Suppressor macrophage (primary cell): Measurements from ENCODE around the gene ESCO1.

Experiments
- DNase-seq, 4 experiments: peaks; one replicate each; pipeline ENCODE4 v3.0.0-alpha.2; 2020 to 2022

Gene ESCO1

DNA sequence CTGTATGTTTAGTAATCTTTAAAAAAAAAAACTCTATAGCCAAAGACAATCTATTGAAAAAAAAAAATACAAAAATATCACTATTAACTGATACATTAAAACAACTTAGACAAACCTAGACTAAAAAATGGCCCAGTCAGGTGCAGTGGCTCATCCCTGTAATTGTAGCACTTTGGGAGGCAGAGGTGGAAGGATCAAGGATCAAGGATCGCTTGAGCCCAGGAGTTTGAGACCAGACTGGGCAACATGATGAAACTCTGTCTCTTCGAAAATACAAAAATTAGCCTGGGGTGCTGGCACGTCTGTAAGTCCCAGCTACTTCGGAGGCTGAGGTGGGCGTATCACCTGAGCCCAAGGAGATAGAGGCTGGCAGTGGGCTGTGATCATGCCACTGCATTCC lies 16.1 kb downstream of the ESCO1 start:
- no peak for DNase-seq

DNA sequence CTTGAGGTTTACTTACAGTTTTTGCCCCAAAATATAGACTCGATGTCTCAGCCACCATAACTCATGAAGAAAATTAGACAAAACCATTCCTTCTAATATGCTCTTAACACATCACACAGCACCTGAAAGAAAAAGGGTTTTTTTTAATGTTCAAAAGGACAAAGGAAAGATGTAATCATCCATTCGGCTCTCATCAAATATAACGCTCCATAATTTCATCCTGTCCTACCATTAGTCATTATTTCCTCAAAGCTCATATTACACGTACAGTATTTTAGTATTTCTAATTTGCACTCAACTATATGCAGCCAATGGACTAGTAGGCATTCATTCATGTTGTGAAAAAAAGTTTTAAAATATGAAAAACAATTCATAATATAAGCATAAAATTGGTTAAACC lies 24.8 kb downstream of the ESCO1 start:
- no peak for DNase-seq

DNA sequence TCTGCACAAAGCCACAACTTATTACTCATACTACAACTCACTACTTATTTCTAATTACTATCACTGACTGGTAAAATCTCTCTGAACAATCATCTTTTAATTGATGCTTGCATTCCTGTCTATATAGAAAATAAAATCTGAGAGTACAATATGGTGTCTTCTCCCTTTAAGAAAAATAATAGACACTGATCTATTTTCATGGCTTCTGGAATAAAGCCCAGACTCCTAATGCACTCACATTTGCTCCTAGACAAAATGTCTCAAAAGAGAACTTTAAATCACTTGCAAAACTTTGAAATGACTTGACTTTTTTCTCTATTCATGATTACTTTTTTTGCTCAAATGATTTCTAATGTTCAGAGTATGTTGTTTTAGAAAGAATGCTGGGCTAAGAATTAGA lies 28.7 kb downstream of the ESCO1 start:
- DNase-seq, result no peak

DNA sequence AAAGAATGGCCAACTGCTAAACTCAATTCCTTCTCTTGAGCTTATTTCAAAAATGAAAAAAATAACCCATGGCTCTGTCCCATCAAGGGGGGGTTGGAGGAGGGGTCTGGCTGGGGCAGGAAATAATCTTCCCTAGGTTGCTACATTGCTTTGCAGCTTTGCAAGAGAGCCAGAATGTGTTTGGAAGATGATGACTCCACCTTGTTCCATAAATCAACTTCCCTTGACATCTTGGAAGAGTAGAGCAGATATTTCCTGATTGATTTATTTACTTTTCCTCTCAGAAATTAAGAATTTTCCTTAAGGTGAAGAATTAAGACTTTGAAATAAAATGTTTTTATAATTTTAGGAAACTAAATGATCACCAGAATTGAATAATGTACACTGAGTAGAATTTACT lies 41.3 kb downstream of the ESCO1 start:
- DNase-seq, result no peak

DNA sequence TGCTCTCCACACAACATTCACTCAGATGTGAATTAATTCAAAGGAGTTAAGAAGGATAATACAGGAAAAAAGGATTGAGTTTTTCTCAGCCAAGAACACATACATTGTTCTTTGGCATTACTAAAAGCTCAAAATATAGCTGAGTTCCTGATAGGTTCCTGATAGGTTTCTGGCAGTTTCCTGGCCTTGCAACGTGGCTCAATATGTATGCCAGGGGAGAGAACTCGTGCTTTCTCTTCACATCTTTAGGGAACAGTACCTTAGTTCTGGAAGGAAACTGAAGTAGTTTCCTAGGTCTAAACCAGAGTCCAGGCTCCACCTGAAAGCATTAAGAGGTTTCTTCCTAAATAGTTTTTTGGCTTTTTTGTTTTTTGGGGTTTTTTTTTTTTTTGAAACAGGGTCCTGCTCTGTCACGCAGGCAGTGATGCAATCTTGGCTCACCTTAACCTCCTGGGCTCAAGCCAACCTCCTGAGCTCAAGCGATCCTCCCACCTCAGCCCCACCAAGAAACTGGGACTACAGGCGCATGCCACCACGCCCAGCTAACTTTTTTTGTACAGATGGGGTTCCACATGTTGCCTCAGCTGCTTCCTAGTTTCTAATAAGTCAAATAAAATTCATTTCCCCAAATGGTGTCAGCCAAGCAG lies 42.8 kb downstream of the ESCO1 start:
- DNase-seq, result no peak

DNA sequence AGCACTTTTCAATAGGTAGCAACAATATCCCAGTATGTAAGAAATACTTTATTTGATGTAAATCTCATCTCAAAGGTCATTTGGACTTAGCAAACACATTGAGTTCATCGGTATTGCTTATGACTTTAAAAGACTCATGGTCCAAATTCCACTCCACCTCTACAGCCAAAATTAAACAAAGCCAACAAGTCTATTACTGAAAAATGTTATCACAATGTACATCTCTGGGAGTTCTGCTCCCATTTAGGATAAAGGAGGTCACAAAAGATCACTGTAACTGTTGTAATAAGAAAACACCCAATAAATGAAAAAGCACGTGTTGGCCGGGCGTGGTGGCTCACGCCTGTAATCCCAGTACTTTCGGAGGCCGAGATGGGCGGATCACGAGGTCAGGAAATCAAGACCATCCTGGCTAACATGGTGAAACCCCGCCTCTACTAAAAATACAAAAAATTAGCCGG lies 50.0 kb downstream of the ESCO1 start:
- DNase-seq, result no peak

DNA sequence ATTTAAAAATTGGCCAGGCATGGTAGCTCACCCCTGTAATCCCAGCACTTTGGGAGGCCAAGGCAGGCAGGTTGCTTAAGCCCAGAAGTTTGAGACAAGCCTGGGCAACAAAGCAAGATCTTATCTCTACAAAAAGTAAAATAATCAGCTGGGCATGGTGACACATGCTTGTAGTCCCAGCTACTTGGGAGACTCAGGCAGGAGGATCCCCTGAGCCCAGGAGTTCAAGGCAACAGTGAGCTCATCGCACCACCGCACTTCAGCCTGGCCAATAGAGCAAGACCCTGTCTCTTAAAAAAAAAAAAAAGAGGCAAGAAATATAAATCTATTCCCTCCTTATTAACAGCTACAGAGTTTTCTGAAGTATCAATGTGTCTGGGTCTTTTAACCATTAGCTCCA lies 51.9 kb downstream of the ESCO1 start:
- DNase-seq, result no peak

DNA sequence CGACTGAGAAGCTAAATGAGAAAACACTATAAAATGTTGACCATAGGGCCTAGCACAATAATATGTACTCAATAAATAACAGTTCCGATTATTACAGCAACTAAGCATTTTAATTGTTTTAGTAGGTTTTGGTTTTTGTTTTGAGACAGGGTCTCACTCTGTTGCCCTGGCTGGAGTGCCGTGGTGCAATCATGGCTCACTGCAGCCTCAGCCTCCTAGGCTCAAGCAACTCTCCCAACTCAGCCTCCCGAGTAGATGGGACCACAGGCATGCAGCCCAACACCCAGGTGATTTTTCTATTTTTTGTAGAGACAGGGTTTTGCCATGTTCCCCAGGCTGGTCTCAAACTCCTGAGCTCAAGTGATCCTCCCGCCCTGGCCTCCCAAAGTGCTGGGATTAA lies 54.1 kb downstream of the ESCO1 start:
- DNase-seq, result no peak

DNA sequence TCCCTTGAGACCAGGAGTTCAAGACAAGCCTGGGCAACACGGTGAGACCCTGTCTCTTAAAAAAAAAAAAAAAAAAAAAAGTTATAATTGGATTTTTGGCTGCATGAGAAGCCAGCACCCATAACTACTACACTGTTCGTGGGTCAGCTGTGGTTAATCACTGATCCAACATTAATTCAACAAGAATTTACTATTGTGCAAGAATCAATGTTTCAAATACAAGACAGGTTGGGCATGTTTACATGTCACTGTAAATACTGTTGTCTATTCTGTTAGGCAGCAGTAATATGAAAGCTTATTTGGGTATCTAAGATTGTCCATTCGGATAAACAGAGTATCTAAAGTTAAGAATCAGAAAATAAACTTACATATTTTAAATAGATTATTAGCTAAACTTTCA lies 62.3 kb downstream of the ESCO1 start:
- no peak for DNase-seq

DNA sequence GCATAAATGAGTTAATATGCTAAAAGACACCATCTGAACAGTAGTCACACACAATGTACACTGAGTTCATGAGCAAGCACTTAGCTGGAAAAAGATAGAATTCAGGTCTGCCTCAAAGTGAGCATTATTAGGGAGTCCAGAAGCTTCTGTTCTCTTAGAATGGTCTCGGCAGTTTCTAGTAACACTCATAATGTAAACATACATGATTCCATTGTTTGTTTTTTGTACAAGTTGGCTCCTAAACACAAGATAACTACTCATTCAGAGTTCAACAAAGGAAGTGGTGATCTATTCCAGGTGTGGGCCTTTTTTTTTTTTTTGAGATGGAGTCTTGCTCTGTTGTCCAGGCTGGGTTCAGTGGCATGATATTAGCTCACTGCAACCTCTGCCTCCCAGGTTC lies 66.2 kb downstream of the ESCO1 start:
- no peak for DNase-seq

DNA sequence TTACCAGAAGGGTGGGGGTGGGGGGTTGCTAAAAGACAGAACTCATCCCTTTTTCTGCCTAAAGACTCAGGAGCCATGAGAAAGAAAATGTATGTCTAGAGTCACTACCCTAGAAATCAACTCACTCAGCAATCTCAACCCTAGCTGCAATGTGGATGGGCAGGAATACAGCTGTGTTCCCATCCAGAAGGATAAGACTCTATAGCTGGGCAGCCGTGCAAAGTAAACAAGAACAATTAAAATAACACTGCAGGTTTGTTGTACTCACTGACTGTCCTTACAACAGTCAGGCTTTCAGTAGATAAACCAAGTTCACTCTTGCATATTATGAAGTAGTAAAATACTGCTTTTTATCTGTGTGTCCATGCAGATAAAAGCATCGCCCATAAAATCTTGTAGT lies 74.0 kb downstream of the ESCO1 start:
- DNase-seq, result no peak

DNA sequence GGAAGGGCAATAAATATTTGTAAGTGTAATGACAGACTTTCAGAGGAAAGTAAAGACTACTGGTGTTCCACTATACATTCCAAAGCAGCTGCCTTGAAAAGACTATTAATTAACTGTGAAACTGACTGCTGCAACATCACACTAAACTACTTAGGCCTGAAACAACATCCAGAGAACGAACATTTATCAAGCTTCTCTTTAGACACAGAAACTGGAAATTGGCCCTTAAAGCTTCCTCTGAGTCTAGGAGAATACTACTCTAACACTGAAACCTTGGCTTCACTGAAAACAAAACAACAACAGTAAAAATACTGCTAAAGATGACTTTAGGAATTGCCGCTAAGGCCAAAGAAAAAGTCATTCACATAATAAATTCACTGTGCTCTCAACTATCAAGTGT lies 74.6 kb downstream of the ESCO1 start:
- DNase-seq, result no peak

DNA sequence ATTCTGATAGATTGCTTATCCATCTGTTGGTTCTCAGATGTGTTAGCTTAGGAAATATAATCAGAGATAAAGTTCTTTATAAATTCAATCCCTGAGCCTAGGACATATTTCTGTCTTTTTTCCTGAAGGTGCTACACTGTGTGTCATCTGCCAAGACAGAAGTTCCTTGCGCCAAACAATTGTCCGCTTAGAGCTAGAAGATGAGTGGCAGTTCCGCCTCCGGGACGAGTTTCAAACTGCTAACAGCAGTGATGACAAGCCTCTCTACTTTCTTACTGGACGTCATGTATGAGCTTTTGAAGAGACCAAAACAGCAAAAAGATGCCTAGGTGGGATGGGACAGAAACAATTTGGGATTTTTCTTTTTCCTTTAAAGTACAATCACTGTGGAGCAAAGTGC lies 78.0 kb downstream of the ESCO1 start:
- no peak for DNase-seq

DNA sequence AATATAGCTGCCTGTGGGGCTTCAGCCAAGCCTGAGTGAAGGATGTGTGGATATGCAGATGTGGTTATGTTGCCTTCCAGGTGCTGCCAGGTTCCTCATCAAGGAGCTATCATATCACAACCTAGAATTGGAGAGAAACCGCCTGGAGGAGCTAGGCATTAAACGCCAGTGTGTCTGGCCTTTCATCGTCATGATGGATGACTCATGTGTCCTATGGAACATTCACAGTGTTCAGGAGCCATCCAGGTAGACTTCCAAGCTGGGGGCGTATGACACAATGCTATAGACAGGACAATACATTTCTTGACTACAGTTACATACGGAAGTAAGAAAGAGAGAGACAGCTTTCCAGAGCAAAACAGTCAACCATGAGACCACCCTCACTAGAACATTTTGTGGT lies 86.8 kb downstream of the ESCO1 start:
- no peak for DNase-seq

DNA sequence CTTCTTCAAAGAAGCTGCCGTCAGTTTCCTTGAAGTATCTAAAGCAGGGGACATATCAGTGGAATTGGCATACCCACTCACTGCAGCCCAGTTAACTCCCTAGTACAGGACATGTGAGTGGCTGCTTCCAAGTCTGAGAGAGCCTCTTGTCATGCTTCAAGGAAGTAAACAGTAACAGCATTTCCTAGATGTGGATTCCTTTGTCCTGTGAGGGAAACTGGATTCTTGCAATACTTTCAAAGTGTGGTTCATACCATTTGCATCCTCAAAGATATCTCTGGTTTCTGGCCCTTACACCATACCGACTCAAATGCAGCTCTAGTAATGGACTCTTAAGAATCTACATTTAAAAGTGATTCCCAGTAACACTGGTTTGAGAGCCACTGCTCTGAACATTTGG lies 87.2 kb downstream of the ESCO1 start:
- no peak for DNase-seq

DNA sequence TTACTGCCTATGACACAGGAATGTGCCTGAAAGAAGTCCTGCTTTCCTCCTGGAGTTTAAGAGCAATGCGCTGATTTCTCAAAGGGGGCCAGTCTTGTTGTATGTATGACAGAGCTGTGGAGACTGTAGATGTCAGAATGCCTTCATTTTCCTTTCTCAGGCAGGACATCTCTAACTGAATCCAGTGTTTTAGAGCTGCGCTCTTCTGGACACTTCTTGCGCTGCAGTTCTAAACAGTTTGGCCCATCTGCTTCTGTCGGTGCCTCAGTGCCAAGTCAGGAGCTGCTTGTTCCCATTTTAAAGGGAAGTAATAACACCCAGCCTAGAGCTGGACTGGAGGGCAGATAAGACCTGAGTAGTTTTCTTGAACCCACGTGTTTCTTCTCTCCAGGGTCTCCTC lies 91.4 kb downstream of the ESCO1 start:
- no peak for DNase-seq

DNA sequence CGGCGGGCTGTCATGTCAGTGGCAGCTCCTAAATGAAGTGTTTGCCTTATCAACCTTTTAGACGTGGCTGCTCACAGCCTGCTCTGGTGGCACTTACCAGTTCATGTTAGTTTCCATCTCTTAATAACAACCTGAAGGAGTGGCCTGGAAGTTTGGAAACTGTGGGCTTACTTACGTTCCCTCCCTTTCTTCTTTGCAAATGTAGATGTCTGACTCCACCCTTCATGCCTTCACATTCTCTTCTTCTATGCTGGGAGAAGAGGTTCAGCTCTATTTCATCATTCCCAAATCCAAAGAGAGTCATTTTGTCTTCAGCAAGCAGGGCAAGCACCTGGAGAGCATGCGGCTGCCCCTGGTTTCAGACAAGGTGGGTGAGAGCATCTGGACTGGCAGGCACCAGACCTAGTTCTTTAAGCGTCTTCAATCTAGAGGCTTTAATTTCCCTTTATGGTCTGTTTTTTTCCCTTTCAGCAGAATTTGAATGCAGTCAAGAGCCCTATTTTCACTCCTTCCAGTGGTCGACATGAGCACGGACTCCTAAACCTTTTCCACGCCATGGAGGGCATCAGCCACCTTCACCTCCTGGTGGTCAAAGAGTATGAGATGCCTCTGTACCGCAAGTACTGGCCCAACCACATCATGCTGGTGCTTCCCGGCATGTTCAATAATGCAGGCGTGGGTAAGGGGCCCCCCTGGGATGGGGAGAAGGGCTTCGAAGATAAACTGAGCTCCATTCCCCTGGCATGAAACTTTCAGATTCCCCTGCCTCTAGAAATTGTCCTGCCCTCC lies 92.4 kb downstream of the ESCO1 start:
- no peak for DNase-seq

DNA sequence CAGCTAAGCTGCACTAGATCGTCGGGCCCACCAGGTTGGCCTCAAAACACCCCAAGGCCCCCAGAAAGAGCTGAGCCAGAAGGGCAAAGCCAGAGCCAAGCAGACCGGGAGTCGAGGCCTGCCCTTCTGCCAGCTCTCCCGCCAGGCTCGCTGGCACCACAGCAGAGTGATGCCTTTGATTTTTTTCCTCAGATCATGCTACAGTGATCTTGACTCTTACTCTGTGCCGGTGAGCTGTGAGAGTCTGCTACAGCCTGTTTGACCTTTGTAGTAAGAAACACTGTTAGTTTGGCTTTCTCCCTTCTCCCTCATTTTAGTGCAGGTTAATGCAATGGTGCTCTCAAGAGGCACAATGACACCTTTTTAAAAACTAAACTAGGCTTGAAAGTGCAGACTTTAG lies 97.8 kb downstream of the ESCO1 start:
- DNase-seq, result no peak

DNA sequence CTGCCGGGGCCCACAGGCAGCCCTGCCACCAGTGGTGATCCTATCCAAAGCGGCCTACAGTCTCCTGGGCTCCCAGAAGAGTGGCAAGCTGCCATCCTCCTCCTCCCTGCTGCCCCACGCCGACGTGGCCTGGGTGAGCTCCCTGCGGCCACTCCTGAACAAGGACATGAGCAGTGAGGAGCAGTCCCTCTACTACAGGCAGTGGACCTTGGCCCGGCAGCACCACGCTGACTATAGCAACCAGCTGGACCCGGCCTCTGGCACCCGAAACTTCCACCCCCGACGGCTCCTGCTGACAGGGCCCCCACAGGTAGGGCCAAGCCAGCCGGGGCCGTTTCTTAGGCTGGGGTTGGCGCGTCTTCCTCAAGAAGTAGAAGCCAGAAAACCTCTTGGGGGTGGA lies 100.5 kb downstream of the ESCO1 start:
- no peak for DNase-seq

DNA sequence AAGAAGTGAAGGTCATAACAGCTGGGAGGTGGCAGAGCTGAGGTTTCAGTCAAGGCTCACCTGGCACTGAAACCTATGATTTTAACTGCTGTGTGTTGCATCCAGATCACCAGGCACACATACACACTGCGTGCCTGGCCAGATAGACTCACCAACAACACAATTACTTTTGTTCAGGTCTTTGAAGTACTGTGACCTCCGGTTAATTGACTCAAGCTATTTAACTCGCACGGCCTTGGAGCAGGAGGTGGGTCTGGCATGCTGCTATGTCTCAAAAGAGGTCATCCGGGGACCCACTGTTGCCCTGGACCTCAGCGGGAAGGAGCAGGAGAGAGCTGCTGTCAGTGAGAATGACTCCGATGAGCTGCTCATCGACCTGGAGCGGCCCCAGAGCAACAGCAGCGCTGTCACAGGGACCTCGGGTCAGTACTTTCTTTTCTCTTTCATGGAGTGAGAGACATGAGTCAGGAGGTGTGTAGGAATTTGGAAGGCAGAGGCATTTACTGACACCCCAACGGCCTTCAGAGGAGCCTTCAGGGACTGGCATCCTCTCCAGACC lies 104.1 kb downstream of the ESCO1 start:
- no peak for DNase-seq

DNA sequence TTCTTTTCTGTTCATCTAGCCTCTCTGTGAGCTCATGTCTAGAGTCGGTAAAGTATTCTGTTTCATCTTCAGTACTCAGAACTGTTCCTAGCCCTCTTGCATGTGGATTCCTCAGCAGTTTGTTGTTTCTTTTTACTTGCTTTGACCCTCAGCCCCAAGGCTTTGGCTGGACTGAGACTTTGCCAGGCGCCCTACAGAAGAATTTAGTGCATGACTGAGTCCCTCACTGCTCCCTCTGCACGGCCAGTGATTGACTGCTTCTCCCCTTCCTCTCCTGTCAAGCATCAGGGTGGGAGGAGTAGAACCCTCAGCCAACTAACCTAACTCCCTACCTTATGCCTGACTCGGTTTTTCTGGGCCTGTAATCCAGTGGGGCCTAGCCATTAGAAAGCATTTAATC lies 109.8 kb downstream of the ESCO1 start:
- no peak for DNase-seq

DNA sequence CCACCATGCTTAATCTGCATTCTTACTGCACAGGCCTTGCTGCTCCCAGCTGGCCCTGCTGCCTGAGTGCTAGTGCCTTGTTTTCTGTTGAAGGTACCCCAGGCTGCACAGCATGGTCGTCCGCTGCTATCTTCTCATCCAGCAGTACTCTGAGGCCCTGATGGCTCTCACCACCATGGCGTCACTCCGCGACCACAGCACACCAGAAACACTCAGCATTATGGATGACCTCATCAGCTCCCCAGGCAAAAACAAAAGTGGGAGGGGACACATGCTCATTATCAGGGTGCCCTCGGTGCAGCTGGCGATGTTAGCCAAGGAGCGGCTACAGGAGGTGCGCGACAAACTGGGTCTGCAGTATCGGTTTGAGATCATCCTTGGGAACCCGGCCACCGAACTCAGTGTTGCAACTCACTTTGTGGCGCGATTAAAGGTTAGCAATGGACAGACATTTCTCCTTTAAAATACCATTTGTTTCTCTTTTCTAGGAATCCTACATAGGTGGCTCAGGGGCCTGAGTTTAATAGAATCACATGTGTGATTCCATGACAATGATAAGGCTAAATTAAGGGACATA lies 110.5 kb downstream of the ESCO1 start:
- DNase-seq, result no peak

DNA sequence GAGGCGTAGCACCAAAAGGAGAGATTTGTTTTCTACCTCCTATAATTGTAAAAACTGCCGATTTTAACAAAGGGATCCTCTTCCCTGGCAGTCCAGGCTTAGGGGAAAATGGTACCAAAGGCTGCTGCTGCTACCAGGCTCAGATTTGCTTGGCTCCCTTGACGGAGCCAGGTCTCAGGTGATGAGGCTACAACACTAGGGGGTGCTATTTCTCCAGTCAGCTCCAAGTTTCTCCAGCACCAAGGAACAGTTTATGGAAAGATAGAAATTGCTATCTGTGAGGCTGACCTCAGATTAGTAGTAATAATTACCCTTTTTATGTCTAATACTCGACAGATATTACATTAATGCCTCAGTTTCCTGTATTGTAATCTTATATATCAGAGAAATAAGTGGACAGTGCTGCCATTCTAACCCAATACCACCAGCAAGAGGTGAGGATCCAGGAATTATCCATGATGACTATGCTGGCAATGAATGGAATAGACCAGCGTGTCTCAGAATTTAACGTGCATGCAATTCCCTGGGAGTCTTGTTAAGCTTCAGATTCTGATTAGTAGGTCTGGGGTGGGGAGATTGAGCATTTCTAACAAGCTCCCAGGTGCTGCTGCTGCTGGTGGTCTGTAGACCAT lies 111.3 kb downstream of the ESCO1 start:
- peak; percentile 33 to 69 (median 61) for DNase-seq
